K562 (cell line): ENCODE results near the gene SEMA6B. TPM values are rescaled to one million over a fixed set of nuclear protein-coding genes. Genes with fewer than 3 reads are reported as not detected.

Experiments
- EP300 ChIP-seq: IDR thresholded peaks from 2 replicates; pipeline ENCODE4 v1.6.1; 2012; ENCODE audit warnings: low read length, improper control_type of control experiment
- FOS ChIP-seq: IDR thresholded peaks from 3 replicates; pipeline ENCODE4 v1.6.1; 2011; ENCODE audit not compliant: insufficient read length; ENCODE audit errors: extremely low read depth
- MEF2A ChIP-seq: IDR thresholded peaks from 2 replicates; pipeline ENCODE4 v1.6.1; 2011; ENCODE audit warnings: low read depth, mild to moderate bottlenecking, low read length, moderate library complexity; ENCODE audit not compliant: control insufficient read depth
- MXI1 ChIP-seq: IDR thresholded peaks from 2 replicates; pipeline ENCODE4 v1.6.1; 2011; ENCODE audit warnings: low read depth, mild to moderate bottlenecking, improper control_type of control experiment, low read length
- POLR3A ChIP-seq: IDR thresholded peaks from 2 replicates; pipeline ENCODE4 v1.6.1; 2011; ENCODE audit warnings: borderline replicate concordance, mild to moderate bottlenecking, moderate library complexity; ENCODE audit not compliant: insufficient read length, insufficient read depth; ENCODE audit errors: extremely low read depth
- RAD51 ChIP-seq: fragments of 450-650 bp; IDR thresholded peaks from 2 replicates; pipeline ENCODE4 v1.7.1; 2016; ENCODE audit warnings: low read depth, mild to moderate bottlenecking, borderline replicate concordance
- REST ChIP-seq, 2 experiments: fragments of 450-650 bp; formaldehyde crosslinking in 1 of 2; IDR thresholded peaks; 2 replicates each; pipeline versions ENCODE4 v1.4.0 to v1.6.1; 2014 to 2020; ENCODE audit warnings: mild to moderate bottlenecking in 2 of 2, borderline replicate concordance in 1 of 2, low read depth in 1 of 2
- YY1 ChIP-seq, 3 experiments: IDR thresholded peaks; 2 replicates each; pipeline ENCODE4 v1.6.1; 2011; ENCODE audit warnings: low read length in 2 of 3, mild to moderate bottlenecking in 2 of 3, moderate library complexity in 2 of 3, borderline replicate concordance in 1 of 3, control low read depth in 1 of 3, low read depth in 1 of 3; ENCODE audit not compliant: insufficient read depth in 3 of 3, insufficient replicate concordance in 2 of 3, control insufficient read depth in 1 of 3, insufficient read length in 1 of 3; ENCODE audit errors: extremely low read depth in 1 of 3
- ZBTB17 ChIP-seq: fragments of 450-650 bp; formaldehyde crosslinking; IDR thresholded peaks from 2 replicates; pipeline ENCODE4 v1.4.0; 2020; ENCODE audit warnings: mild to moderate bottlenecking
- ZC3H4 ChIP-seq: sonication (generic); formaldehyde crosslinking; IDR thresholded peaks from 2 replicates; pipeline ENCODE4 v1.9.0; 2021; ENCODE audit warnings: missing genetic modification reagents, borderline replicate concordance
- ZHX1 ChIP-seq: fragments of 150-350 bp; conservative IDR thresholded peaks from 2 replicates; pipeline ENCODE4 v1.6.1; 2014; ENCODE audit warnings: low read length
- ZNF175 ChIP-seq: fragments of 200-800 bp; sonication (Bioruptor generic); IDR thresholded peaks from 2 replicates; pipeline ENCODE4 v1.6.1; 2016; ENCODE audit warnings: low read depth, mild to moderate bottlenecking, missing genetic modification characterization, missing compliant biosample characterization
- ZNF41 ChIP-seq: fragments of 250-450 bp; sonication (Bioruptor Pico); conservative IDR thresholded peaks from 2 replicates; pipeline ENCODE4 v1.4.0; 2020; ENCODE audit warnings: mild to moderate bottlenecking
- ZNF431 ChIP-seq: sonication (generic); formaldehyde crosslinking; IDR thresholded peaks from 2 replicates; pipeline ENCODE4 v1.8.0; 2022; ENCODE audit warnings: mild to moderate bottlenecking, missing genetic modification reagents
- ZNF444 ChIP-seq: fragments of 250-450 bp; sonication (Bioruptor Pico); IDR thresholded peaks from 2 replicates; pipeline ENCODE4 v1.4.0; 2020; ENCODE audit warnings: mild to moderate bottlenecking, moderate library complexity
- ZNF644 ChIP-seq: fragments of 200-800 bp; sonication (Bioruptor generic); IDR thresholded peaks from 2 replicates; pipeline ENCODE4 v1.6.1; 2016; ENCODE audit warnings: low read depth, missing genetic modification characterization, missing compliant biosample characterization
- ZNF76 ChIP-seq: fragments of 250-450 bp; sonication (Bioruptor Pico); IDR thresholded peaks from 2 replicates; pipeline ENCODE4 v1.4.0; 2020; ENCODE audit warnings: mild to moderate bottlenecking, moderate library complexity, borderline replicate concordance
- polyA plus RNA-seq, 8 experiments: library from polyadenylated mRNA; depleted of rRNA in 4 of 8; stranded (reverse) in 5 of 8; unstranded in 3 of 8; fragments of >200 nt; fragmentation: Nextera tagmentation in 2 of 8; fragmentation: Illumina TruSeq in 1 of 8; extraction: Ambion mirVana in 2 of 8; extraction: Trizol in 1 of 8; gene quantifications; 2 replicates each; pipeline versions ENCODE4 v1.2.1 to v1.2.3, GENCODE V29; 2011 to 2014; ENCODE audit warnings: inconsistent platforms in 1 of 8, missing spikeins in 1 of 8
- total RNA-seq, 7 experiments: library from RNA; depleted of rRNA in 6 of 7; stranded (reverse); fragments of >200 nt in 6 of 7; fragmentation: Illumina TruSeq in 2 of 7; extraction: Trizol in 2 of 7; gene quantifications; 2 replicates each; pipeline versions ENCODE4 v1.2.1 to v1.2.3, GENCODE V29; 2011 to 2021; ENCODE audit warnings: low replicate concordance in 1 of 7

SEMA6B gene
- total and polyA plus RNA-seq, 9 of the 15 experiments (the other 6 are each of a cell fraction or from before 2014, with no cell fraction given), result 0.65 to 4.6 (median 2.5) TPM; not detected in 2

GRCh38 chr19:4567584-4568071 is 8.1 kb upstream of the SEMA6B start (continued):
- TF ChIP-seq REST (IDR thresholded peaks at IDR 0.05; ENCODE audit: borderline replicate concordance) (peak; percentile 50; the same call in 1 of the 2 replicates), REST (CRISPR knock-in tag; IDR thresholded peaks at IDR 0.05; ENCODE audit: low read depth) (no peak), MXI1 (no peak), RAD51 (no peak), MEF2A (no peak), ZC3H4 (CRISPR knock-in tag) (no peak), YY1 (IDR thresholded peaks at IDR 0.05; ENCODE audit: borderline replicate concordance in 1 of 3, control insufficient read depth in 1 of 3, extremely low read depth in 1 of 3, insufficient read depth in 3 of 3, insufficient read length in 1 of 3, insufficient replicate concordance in 2 of 3, low read depth in 1 of 3, low read length in 2 of 3) (peak in 2 of 3 experiments; percentile 23 to 44), ZBTB17 (CRISPR knock-in tag) (no peak), EP300 (no peak), ZNF444 (CRISPR knock-in tag) (no peak), POLR3A (no peak), ZHX1 (no peak), ZNF644 (tag) (no peak), ZNF175 (CRISPR knock-in tag) (no peak), ZNF431 (CRISPR knock-in tag) (no peak), FOS (no peak), ZNF41 (CRISPR knock-in tag) (no peak), ZNF76 (CRISPR knock-in tag) (no peak)
